Measurements from ENCODE around the gene FOXP1. TPM values are rescaled to one million over a fixed set of nuclear protein-coding genes. Genes with fewer than 3 reads are reported as not detected.

Gene FOXP1
- total RNA-seq, 1 donor from 2014 or later: 26.1 TPM

DNA sequence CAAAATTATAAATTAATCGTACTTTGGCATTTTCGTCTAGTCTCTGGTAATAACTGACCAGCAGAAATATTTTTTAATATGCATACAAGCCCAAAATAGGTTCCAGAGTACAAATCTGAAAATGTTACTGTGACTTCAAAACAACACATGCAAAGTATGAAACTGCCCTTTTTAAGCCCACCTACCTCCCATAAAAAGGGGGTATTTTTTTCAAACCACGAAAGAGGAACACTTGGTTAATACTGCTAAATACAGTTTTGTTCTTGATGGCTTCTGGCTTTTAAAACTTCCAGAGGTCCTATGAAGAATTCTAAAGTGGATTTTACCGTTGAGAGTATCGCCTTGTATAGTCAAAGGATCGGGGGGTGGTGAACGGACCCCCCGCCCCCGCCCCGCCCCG, 610.7 kb downstream of the FOXP1 start:
- H3K4me3 ChIP-seq (ENCODE audit: low read depth, low read length): no peak overlapping the region
- DNase-seq (ENCODE audit: low read depth): no peak
- TF ChIP-seq CTCF (conservative IDR thresholded peaks at IDR 0.05; ENCODE audit: low read depth, low read length): no peak

GRCh38 chr3:70970952-70971351, 612.6 kb downstream of the FOXP1 start:
- TF ChIP-seq CTCF (conservative IDR thresholded peaks at IDR 0.05; ENCODE audit: low read depth, low read length): no peak

DNA sequence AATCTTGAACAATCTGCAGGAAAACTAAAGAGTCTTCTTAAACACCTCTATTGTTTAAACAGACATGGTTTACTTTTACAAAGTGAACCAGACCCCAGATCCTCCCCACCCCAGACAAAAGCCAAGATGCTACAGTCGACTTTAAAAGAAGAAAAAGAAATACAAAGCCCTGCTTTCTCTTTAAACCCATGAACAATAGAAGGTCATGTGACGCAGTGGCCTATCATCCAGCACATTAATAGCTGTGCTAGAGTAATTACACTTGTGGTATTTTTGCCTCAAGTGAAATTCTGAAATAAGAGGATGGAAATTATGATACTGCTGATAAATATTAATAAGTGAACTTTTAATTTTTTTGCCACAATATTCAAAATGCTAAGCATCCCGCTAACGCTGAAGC, 613.4 kb downstream of the FOXP1 start:
- H3K4me3 ChIP-seq (ENCODE audit: low read depth, low read length): no peak overlapping the region
- no peak for DNase-seq (ENCODE audit: low read depth)
- no peak for TF ChIP-seq CTCF (conservative IDR thresholded peaks at IDR 0.05; ENCODE audit: low read depth, low read length)

More at GRCh38 chr3:70970952-70971351, 612.6 kb downstream of the FOXP1 start:
- H3K4me3 ChIP-seq (ENCODE audit: low read depth, low read length): no peak overlapping the region
- DNase-seq (ENCODE audit: low read depth): no peak

GRCh38 chr3:70963431-70964275, 619.9 kb downstream of the FOXP1 start:
- no peak for TF ChIP-seq CTCF (conservative IDR thresholded peaks at IDR 0.05; ENCODE audit: low read depth, low read length)
- H3K4me3 ChIP-seq (ENCODE audit: low read depth, low read length): no peak overlapping the region
- no peak for DNase-seq (ENCODE audit: low read depth)

DNA sequence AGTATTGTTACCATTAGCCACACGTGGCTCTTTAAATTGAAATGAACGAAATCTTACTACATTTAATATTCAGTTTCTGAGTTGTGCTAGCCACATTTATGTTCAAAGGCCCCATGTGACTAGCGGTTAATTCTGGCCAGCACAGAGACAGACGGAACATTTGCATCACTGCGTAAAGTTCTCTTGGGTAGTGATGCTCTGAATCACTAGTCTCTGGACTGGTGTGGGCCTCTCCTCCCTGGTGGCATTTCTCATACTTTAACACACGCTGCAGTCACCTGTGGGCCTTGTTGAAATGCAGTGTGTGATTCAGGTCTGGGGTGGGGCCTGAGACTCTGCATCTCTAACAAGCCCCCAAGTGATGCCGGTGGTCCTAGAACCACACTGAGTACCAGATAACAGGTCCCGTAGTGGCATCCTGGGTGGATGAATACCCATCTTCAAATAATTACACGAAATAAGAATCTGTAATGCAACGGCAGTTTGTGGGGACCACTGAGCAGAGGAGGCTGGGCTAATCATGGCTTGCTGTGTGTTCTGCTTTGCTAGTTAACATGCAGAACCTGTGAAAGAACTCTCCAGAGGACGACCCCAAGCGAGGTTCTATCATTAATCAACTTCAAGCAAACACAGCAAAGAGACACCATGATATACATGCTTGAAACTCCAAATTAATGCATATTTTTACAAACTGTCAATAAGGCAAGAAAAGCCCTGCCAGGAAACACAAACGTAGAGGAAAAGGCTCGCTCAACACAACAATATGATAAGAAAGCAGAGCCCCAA, 623.8 kb downstream of the FOXP1 start:
- no peak for TF ChIP-seq CTCF (conservative IDR thresholded peaks at IDR 0.05; ENCODE audit: low read depth, low read length)
- DNase-seq (ENCODE audit: low read depth): no peak
- no peak overlapping the region for H3K4me3 ChIP-seq (ENCODE audit: low read depth, low read length)

DNA sequence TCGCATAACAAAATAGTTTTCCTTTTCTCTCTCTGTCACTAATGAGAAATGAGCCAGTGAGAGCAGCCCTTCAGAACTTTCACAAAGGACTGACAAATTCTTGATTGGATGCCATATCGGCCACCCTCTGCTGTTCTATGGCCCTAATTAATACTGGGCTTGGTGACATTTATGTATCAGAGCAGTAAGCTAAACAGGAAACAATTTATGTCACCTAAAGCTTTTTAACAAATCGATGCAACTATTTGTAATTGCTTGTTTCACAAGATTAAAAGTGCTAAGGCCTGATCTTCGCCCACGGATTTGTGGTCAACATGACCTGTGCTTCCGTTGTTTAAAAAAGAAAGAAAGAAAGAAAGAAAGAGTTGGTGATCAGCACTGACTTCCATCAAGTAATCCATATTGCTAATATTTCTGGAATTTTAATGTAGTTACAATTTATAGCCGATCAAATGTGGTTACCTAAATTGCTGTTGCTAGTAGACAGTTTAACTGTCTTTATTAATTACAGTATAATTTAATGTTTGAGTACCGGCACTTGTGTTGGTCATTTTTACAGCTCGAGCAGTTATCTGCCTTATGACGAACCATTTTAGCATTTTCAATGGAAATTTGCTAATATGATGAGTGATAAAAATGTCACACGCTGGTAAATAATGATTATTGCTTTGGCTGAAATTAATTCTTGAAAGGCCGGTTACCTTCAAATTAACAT, 631.3 kb downstream of the FOXP1 start:
- DNase-seq (ENCODE audit: low read depth): no peak
- TF ChIP-seq CTCF (conservative IDR thresholded peaks at IDR 0.05; ENCODE audit: low read depth, low read length): no peak
- no peak overlapping the region for H3K4me3 ChIP-seq (ENCODE audit: low read depth, low read length)
